HCEC 1CT (cell line): ENCODE results near the gene LRRTM4.
"Not testable (repeated sequence)": the region's sequence is repeated elsewhere in the genome, so short reads cannot be mapped to it uniquely, and the experiment has no call there.

Source experiments
- DNase-seq: peaks from one replicate; pipeline ENCODE4 v3.0.0-alpha.2; 2017

The LRRTM4 gene

DNA sequence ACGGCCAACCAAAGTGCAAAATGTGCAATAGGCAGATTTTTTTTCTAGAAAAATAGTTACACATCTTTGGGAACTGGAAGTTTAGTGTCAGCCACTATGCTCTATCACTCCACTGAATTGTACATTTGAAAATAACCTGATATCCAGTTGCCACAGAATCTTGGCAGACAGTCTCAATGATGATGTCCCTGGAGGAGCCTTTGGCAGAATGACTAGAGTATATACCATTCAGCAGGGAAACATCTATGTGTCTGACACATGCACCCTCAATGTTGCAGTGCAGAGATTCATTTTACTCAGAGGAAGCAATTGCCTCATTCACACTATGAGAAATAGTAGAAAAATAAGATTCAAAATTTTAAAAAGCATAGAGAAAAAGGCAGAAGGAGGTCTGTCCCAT is 475.8 kb downstream of the LRRTM4 start:
- DNase-seq = no peak

DNA sequence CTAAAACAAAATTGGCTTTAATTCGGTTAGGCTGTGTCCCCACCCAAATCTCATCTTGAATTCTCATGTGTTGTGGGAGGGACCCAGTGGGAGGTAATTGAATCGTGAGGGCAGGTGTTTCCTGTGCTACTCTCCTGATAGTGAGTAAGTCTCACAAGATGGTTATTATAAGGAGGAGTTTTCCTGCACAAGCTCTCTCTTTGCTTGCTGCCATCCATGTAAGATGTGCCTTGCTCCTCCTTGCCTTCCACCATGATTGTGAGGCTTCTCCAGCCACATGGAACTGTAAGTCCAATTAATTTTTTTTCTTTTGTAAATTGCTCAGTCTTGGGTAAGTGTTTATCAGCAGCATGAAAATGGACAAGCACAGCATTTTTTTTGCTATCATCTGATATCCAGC is 476.7 kb downstream of the LRRTM4 start:
- DNase-seq = not testable (repeated sequence)

DNA sequence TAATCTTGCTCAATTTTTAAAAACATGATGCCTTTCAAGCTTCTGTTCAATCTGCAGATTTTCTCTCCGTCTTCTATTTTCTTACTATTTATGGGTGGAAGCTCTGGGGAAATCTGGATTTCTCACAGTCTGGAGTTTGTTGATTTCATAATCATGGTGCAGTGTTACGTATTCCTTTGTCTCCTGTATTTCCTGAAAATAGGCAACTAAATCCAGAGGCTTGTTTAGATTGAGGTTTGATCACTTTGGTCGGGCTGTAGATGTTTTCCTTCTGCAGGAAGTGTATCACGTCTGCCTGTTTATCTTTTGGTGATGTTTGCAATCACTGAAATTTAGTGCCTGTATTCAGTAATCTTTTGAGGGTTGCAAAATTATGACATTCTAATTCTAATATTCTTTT is 487.7 kb downstream of the LRRTM4 start:
- DNase-seq = no peak

DNA sequence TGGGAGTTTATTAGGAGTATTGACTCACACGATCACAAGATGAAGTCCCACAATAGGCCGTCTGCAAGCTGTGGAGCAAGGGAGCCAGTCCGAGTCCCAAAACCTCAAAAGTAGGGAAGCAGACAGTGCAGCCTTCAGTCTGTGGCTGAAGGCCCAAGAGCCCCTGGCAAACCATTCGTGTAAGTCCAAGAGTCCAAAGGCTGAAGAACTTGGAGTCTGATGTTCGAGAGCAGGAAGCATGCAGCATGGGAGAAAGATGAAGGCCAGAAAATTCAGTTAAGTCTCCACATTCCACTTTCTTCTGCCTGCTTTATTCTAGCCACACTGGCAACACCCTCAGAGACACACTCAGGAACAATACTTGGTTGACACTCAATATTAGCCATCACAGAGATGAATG is 492.9 kb downstream of the LRRTM4 start:
- DNase-seq = not testable (repeated sequence)

DNA sequence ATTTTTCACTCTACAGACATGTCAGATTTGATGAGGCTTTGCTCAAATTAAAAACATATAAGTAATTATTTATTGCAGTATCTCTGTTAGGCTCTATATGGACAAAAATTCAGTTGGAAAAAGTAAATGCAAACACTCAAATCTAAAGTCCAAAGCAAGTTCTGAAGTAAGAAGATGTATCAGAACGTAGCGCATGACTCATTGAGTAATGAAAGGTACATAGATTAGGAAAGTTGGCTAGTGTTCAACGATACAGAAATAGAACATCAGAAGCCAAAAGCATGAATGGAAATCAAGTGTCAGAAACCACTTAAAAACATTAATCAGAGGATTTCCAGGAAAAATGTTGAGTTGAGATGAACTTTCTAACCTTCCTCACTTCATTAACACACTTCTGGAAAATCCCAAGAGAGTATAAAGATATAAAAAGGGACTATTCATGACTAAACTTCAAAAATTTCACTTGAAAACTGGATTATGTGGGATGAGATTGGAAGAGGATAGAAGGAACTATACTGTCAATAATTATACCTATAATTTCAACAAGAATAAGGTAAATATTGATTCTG is 494.1 kb downstream of the LRRTM4 start:
- DNase-seq = no peak

DNA sequence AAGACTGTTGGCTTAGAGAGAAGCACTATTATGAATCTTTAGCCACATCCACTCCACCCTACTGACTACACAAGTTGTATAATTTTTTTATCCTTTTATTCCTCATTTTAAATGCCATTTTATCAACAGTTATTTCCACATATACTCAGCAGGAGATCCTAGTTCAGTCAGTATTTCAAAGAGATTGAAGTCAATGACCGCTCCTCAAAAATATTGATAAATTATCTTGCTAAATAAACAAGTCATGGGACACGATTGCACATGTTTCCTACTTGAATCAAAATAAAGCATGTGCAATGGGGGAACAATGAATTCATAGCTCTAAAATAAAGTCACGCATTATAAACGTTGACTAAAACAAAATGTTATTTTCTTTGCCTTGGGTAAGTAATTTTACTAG is 496.5 kb downstream of the LRRTM4 start:
- DNase-seq = no peak

DNA sequence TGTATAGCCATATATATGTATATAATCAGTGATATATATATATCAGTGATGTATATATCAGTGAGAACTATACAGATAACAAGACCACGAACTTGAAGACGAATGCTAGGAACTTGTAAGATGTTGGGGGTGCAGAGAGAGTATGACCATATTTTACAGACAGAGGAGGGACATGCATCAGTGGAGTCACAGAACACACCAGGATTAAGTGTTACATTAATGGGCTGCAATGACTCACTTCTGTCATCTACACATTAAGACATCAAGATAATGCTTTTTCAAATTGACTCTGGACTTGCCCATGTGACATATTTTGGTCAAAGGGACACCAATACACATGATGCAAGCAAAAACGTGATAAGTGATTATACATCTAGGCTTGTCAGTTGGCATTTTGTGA is 501.0 kb downstream of the LRRTM4 start:
- DNase-seq = no peak

DNA sequence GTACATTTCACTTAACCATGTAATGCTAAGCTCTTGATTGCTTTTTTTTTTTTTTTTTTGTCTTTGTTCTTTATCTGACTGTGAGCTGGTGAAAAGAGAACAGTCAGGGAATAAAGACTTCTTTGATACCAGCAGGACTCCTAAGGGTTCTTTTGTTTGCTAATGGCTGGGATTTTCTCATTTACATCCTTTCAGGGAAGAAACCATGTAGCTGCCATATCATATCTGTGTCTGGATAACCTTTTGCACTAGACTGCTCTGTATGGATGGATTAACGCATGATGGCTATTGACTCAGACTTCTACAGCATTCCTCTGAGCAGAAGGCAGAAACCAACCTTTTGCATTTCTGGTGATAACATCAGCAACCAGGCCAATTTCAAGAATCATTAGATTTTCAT is 504.0 kb downstream of the LRRTM4 start:
- no peak for DNase-seq

DNA sequence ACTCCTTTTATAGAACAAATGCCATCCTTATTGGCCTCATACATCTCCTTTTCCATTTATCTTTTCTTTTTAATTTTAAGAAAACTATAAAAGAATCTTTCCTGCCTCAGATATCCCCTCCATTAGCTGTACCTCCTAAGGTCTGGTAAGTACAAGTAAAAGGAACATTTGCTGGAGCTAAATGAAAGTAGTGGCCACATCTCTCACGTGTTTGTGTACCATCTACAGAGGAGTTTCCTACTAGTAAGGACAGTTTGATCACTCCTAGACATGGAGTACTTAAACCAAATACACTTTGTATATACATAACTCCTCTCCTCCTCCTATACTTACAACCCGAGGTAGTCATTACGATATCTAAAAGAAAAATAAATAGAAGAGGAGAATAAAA is 504.8 kb downstream of the LRRTM4 start:
- no peak for DNase-seq

DNA sequence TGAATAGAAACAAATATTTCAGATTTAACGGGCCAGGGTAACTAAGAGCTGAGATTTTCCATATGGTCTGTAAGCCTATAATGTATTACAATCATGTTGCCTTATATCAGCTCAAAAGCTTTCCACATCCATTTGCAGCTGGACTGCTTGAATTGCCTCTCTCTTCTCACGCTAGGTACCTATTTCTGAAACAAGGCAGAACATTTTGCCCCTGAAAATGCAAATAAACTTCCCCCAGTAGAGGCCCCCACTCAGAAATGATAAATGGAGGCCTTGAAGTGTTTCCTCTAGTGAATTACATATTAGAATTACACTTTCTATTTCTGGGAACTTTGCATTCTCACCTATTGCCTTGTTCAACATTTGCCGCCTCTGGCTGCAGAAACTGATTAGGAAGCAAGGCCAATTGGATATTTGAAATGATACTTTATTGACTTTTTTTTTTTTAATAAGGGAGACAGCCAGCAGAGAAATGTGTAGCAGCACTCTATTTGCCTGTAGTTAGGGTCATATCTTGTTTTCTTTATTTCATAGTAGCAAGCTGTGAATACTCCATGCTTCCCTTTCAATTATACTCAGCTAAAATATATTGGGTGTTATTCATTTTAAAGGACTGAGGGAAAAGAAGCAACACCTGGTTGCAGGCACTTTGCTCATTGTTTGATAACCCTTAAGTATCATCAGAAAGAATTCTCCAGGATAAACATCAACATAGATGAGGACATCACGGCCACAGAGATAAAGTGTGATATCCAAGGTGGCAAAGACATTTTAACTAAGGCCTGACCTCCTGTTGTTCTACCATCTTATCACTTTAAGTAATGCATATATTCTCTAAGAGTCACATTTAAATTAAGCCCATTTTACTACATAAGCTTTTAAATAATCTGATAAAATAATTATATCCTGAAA is 505.5 kb downstream of the LRRTM4 start:
- no peak for DNase-seq

DNA sequence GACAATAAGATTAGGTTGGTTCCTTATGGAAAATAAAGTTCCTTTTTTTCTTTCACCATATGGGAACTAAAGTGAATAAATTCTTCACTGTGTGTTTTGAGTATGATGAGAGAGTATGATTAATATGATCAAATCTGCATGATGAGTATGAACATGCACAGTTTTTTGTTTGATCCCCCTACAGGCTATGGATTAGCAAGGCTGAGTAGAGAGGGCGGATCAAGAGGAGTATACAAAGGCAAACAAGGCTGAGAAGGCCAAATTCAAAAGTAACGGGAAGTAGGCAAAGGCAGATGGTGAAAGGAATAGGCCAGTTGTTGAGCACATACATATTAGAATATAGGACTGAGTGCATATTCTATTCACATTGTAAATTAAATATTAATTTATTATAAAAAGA is 508.2 kb downstream of the LRRTM4 start:
- DNase-seq = no peak

DNA sequence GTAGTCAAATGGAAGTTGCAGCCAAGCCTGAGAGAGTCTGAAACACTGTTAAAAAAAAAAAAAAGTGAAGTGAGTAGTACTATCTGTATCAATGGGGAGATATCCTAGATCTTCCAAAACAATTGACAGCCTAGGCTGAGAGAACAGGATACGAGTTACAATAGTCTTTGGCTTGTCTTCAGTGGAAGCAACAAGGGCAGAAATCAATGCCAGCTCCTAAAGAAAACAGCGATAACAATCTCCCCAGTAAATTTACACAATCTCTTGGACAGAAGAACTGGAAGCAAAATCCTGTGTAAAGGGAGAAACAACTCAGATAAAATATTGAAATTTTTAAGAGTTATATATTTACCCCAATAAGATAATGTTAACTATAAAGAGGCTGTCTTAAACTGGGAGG is 508.7 kb downstream of the LRRTM4 start:
- DNase-seq = no peak

DNA sequence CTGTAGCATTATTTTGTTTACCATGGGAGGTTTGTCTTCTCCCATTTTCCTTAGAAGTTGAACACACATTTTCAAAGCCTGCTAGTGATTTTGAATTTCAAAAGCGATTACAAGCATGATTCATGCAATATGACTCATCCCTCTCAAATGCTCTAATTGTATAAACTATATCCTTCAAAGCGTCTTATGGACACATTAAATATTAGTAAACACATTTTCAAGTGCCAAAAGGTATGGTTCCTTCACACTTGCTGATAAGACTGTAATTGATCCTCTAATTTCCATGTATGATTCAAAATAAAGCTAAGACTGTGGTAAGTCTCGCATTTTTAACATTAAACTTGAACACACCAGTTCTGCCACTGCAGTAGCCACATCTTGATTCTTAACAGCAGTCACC is 512.9 kb downstream of the LRRTM4 start:
- no peak for DNase-seq

DNA sequence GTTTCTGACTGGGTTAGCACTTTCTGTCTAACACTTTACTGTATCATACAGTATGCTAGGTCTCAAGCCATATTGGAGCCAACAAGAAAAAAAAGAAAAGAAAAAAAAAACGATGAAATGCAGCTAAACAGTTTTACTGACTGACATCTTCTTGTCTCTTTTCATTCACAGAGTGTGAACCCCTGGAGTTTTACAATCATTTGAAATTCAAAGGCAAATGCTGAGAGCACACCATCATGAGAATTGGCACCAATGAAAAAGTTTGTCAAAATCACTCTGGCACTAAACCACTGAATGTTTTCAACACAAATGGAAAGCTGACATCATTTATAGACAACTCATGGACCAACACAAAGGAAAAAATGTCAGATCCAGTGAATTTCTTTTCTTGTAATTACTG is 513.3 kb downstream of the LRRTM4 start:
- no peak for DNase-seq

DNA sequence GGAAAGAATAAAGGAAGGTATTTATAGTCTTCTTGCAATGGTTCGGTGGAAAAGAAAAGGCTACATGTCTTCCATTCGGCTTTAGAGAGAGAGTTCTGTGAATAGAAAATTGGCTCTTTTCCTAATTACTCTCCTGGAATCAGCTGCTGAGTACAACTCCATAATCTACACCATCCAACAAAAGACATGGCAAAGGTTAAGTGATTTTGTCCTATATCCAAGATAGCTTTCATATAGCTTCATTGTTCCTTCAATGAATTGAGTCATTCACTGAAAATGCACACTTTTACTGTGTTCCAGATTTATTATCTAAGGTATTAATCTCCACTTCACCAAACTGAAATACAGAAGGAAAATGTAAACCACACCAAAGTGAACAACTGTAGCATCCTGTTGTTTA is 514.5 kb downstream of the LRRTM4 start:
- DNase-seq = no peak

DNA sequence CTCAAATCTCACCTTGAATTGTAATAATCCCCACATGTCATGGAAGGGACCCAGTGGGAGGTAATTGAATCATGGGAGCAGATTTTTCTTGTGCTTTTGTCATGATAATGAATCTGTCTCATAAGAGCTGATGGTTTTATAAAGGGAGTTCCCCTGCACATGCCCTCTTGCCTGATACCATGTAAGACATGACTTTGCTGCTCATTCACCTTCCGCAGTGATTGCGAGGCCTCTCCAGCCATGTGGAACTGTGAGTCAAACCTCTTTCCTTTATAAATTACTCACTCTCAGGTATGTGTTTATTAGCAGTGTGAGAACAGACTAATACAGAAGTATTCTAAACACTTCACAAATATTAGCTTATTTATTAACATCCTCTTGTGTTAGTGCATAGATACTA is 516.7 kb downstream of the LRRTM4 start:
- no peak for DNase-seq

DNA sequence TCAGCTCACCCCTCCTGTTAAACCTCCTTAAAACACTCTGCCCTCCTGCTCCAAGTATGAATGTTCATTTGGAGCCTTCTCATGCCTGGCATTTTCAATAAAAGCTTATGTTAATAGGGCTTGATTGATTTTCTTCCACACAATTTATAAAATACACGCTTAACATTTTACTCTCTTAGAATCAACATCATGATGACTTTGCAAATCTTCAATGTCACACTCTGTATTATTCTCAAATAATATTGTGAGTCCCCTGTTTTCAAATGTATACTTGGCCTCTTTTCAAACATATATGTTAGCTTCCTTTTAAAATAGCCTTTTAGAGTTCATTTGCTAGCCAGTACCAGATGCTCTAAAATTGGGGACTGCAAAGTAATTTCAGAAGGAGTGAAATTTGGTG is 520.3 kb downstream of the LRRTM4 start:
- no peak for DNase-seq

DNA sequence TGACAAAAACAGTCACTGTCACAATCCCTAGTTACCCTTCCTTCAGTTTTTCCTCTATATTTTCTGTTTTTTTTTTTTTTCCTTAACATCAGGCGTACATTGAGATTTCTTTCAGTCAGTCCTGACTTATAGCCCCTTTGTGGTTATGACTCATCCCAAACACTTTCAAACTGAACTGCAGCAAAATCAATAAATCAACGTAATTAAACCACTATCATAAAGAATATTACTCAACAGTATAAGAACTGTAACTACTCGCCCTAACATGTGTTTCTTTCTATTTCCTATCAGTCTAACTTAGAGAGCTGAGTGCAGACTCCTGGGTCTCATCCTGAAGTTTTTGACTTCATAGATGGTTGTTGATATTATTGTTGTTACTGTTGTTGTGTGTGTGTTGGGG is 523.5 kb downstream of the LRRTM4 start:
- DNase-seq = no peak

DNA sequence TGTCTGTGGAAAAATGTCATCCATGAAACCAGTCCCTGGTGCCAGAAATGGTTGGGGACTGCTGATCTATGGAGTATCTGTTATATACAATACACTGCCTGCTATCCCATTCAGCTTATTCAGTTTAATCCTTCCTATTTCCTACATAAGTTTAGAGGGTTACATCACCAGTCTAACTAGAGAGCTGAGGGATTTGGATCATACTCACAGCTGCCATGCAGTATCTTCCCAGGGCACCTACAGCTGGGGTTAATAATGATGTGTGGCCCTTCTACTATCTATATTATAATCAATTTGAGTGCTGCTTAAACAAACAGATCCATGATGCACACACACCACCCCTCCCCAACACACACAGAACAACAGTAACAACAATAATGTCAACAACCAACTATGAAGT is 524.0 kb downstream of the LRRTM4 start:
- no peak for DNase-seq

DNA sequence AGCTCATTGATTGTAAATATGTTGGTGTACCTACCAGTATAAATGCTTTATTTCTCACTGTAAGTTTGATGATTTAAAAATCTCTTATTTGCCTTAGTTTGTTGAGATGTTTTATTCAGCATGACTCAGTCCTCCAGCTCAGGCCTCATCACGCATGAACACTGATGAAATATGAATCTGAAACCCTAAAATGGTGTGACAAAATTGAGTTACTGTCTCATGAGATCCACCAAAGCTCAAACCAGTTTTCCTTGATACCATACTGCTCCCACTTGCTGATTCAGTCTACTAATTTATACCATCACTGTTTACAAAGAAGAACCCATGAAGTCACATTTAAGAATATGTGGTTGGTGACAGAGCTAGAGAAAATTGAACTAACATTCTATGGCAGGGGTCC is 524.9 kb downstream of the LRRTM4 start:
- DNase-seq = no peak

DNA sequence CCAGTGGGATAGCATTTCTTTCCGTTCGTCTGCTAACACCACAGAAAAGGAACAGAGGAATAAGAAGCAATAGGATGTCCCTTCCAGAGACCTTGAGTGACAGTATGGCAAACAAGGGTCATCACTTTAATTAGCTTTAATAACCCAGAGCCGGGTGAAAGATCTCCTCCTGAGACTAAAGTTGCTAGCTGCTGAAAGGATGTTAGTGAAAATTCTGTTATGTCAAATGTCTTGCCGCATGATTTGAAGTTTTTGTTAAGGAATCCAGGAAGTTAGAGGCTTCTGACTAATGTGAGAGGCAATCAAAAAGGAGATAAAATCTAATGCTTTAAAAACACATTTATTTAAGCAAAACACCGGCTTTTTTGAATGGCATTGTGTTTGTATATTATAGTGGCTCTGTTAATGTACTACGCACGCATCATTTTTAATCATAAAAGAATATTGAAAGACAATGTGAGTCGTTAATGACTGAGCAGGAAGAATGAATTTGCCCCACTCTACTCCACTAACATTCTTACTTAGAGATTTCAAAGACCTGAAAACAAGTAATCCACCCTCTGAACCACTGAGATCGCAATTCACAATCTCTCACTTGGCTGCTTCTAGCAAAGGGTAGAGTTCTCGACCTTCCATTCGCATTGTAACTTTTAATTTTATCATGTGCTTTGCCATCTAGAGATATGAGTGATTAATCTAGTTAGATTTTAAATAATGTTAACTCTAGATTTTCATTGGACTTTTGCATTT is 536.6 kb downstream of the LRRTM4 start:
- DNase-seq = no peak

DNA sequence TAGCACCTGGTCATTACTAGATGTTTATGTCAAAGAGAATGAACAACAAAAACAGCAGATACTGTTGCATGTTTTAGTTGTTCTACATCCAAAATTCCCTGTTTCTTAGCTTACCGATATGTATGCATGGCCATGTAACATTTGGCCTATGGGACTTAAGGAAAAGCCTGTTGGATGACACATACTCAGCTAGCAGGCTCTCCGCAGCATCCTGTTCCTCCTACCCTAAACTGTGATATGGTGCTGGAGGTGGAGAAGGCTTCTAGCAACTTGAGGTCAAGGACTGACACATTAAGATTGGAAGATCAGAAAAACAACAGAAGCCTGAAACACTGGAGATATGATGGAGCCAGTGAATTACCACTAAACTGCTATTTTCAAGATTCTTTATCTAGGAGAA is 537.8 kb downstream of the LRRTM4 start:
- no peak for DNase-seq

DNA sequence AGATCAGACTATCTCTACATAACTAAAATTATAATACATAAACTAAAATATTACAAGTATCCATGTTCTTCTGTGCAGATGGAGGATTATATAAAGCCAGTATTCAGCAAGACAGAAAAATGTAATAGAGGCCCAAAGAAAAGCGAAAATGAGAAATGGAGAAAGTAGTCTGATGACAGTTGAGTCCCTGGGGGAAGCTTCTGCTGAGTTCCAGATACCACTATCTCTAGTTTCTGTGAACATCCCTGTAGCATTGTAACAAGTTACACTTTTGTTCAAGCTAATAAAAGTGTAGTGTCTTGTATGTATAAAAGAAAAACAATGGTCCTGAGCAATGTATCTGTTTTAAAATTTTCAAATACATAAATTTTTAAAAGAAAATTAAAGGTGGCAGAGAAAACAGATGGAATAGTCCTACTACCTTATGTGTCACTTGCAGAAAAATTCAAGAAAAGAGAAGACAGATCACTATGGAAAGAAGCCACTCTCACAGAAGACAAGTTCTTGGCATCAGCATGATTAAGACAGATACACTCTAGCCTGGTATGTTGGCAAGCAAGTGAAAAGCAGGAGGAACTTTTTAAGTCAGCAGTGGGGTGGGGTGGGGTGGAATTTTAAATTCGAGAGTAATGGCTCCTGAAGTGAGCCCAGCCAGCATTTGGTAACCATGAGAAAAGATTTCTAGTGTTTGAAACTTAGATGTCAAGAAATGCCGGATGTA is 541.9 kb downstream of the LRRTM4 start:
- no peak for DNase-seq
